ENCODE data around the gene C20orf202.
"Not testable (repeated sequence)": the region's sequence is repeated elsewhere in the genome, so short reads cannot be mapped to it uniquely, and the experiment has no call there.

The C20orf202 gene

DNA sequence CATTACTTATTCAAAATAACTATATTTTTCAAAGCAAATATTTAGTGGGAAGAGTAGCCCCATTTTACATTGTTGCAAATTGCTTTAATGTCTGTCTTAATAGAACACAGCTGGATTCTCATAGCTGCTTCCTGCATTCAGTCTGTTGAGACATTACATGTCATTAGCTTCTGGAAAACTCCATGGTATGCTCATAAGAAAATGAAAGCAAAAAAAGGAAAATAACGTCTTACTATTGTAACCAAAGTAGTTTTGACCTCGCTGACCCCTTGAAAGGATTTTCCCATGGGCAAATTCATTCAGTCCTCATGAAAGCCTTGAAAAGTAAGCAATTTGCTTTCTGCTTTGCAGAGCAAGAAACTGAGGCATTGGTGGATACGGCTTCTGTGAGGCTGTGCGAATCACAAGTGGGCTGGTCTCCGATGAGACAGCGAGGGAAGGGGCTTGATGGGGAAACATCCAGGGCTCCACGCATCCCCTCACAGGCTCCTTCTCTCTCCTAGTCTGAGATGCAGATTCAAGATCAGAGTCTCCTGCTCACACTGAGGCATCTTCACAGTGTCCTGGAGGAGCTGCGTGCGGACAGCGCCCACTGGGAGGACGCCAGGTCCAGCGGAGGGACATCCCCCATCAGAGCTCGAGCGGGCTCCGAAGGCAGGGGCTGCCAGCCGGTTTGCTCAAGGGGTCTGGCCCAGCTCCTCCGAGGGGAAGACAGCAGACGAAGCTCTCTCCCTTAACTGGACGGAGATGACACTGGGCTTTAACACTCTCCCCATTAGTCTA is 3.3 kb downstream of the C20orf202 start:
- no peak for DNase-seq (ENCODE audit: low spot score in 2 of 2)
- H3K36me3 ChIP-seq (replicated peaks), result no peaks in the 10 kb centered on the region
- H3K4me3 ChIP-seq, result no peak overlapping the region
- no peaks in the 10 kb centered on the region for H3K4me1 ChIP-seq
- in situ Hi-C loops (cut with MboI; ENCODE audit: low sequenced_read_pairs), result no loop called here
- H3K27me3 ChIP-seq (ENCODE audit: low read depth), result peaks cover 22% of the 10 kb centered on the region
- H3K9me3 ChIP-seq, result no peaks in the 10 kb centered on the region

DNA sequence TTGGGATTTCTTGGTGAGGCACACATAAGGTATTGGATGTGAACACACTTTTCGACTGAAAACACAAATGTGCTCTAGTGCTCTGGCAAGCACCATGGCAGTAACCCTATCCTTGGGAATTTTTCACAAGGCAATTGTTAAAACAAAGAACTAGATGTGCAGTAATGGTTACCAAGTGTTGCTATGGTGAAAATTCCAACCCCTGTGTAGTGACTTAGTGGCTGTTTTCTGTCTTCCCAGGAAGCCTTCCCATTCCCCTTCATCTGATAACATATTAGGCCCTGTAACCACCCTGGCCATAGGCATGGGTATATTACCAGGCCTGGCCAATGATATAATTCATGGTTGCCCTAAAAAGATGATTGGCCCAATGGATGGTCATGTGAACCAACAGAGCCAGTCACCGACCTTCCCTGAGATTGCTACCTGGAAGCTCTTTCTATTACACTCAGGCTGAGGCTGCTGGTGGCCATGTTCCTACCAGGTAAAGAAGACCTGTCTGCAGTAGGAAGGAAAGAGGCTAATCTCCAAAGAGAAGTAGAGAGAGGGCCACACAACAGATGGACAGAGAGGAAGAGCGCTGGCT is 4.1 kb downstream of the C20orf202 start:
- no peak overlapping the region for H3K4me3 ChIP-seq
- no peak for DNase-seq (ENCODE audit: low spot score in 2 of 2)
- H3K27me3 ChIP-seq (ENCODE audit: low read depth), result peaks cover 22% of the 10 kb centered on the region
- in situ Hi-C loops (cut with MboI; ENCODE audit: low sequenced_read_pairs), result no loop called here
- no peaks in the 10 kb centered on the region for H3K4me1 ChIP-seq
- H3K36me3 ChIP-seq (replicated peaks), result no peaks in the 10 kb centered on the region
- no peaks in the 10 kb centered on the region for H3K9me3 ChIP-seq

DNA sequence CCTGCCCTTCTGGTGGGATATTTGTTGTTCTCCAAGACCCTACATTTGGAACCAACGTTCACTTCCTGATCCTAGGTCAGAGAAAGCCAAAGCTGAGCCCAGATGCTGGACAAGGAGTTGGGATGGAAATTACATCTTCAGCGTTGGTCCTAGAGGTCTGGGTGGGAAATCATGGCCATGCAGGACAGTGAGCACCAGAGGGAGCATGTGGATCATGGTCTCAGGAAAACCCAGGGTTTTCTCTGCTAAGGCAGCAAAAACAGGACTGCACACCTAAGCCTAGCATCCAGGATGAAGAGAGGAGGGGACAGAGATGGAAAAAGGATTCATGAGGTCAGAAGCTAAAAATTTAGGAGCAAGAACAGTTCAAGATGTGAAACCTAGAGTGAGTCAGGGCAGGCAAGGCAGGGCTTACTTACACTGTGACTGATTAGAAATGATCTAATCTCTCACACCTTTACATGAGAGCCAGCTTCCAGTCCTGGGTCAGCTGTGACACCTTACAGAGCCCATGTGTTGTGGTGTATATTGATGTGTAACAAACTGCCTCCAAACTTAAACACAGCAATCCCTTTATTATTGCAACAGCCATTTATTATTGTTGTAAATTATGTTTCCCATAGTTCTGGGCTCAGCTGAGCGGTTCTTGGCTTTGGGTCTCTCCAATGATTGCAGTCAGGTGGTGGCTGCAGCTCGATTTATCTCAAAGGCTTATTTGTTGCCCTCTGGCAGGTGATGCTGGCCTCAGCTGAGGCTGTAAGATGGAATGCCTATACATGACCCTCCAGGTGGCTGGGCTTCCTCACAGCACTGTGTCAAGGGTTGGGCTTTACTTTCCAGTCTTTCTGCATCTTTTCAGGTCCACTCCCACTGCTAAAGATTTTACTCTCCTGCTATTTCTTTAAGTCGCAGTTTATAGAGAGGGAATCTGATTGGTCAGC is 6.5 kb downstream of the C20orf202 start:
- no peak for DNase-seq (ENCODE audit: low spot score in 2 of 2)
- in situ Hi-C loops (cut with MboI; ENCODE audit: low sequenced_read_pairs), result loop anchor here (5.0 kb wide), 1 partner anchor 392 kb away; no protein-coding TSS in a partner anchor
- Histone ChIP-seq H3K4me3 (no peak overlapping the region), H3K27me3 (ENCODE audit: low read depth) (peaks cover 23% of the 10 kb centered on the region), H3K36me3 (replicated peaks) (no peaks in the 10 kb centered on the region), H3K4me1 (no peaks in the 10 kb centered on the region), H3K9me3 (no peaks in the 10 kb centered on the region)

DNA sequence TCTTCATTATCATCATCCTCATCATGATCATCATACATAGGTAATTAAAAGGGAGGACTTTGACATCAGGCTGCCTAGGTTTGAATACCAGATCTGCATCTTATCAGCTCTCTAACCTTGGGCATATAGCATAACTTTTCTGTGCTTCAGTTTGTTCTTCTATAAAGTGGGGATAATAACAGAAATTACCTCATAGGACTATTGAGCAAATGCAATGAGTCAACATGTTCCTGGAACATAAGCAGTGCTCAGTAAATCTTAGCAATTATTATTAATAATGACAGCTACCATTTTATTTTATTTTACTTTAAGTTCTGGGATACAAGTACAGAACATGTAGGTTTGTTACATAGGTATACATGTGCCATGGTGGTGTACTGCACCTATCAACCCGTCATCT is 7.2 kb downstream of the C20orf202 start:
- Histone ChIP-seq H3K9me3 (no peaks in the 10 kb centered on the region), H3K27me3 (ENCODE audit: low read depth) (peaks cover 23% of the 10 kb centered on the region), H3K36me3 (replicated peaks) (no peaks in the 10 kb centered on the region), H3K4me3 (no peak overlapping the region), H3K4me1 (no peaks in the 10 kb centered on the region)
- DNase-seq (ENCODE audit: low spot score in 2 of 2), result no peak
- in situ Hi-C loops (cut with MboI; ENCODE audit: low sequenced_read_pairs), result loop anchor here (5.0 kb wide), 1 partner anchor 393 kb away; no protein-coding TSS in a partner anchor

DNA sequence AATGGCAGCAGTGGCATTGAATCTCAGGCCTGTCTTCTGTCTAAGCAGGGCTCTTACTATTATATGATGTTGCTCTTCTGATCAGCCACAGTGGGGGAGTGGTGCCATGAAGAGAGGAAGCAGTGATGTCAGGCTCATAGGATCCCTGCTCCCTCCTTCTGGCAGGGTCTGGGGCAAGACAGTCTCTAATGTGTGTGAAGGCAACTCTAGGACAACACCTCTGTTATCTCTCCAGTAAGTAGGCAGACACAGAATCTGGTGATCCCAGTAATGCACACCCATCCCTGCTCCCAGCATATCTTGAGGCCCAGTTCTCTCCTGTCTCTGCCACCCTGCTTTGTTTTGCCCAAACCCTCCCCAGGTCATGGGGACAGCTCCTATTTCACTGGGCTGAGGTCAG is 8.8 kb downstream of the C20orf202 start:
- Histone ChIP-seq H3K4me1 (no peaks in the 10 kb centered on the region), H3K4me3 (no peak overlapping the region), H3K36me3 (replicated peaks) (no peaks in the 10 kb centered on the region), H3K9me3 (no peaks in the 10 kb centered on the region), H3K27me3 (ENCODE audit: low read depth) (peaks cover 23% of the 10 kb centered on the region)
- in situ Hi-C loops (cut with MboI; ENCODE audit: low sequenced_read_pairs), result loop anchor here (5.0 kb wide), 1 partner anchor 395 kb away; no protein-coding TSS in a partner anchor
- DNase-seq (ENCODE audit: low spot score in 2 of 2), result no peak

DNA sequence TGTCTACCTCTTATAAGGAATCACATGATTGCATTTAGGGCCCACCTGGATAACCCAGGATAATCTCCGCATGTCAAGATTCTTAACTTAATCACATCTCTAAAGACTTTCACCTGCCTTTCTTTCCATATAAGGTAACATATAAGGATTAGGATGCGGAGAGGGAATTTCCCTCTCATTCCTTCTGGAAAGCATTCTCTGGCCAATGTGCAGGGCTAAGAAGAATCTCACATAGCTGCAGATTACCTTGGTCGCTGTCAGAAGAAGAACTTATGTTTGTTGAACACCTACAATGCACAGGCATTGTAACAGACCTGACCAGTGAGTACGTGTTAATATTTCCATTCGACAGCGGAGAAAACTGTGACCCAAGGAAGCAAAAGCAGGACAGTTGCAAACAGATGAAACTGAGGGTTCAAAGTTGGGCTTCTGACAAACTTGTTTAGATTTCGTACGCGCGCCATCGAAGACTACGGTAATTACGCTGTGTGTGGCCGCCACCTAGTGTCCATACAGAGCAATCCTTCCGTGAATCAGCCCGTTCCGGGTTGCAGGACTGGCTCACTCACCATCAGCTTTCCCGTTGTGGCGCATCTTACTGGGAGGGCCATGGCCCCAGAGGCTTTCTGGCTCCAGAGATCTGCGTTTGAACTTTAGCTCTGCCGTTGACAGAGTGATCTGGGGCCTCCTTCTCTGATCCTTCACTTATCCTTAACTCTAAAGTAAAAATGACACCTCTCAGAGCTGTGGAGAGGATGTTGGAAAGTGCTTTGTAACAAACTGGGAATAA is 9.5 kb downstream of the C20orf202 start:
- no peak overlapping the region for H3K4me3 ChIP-seq
- peak; percentile 37 to 79 for DNase-seq (ENCODE audit: low spot score in 2 of 2)
- in situ Hi-C loops (cut with MboI; ENCODE audit: low sequenced_read_pairs), result loop anchor here (5.0 kb wide), 1 partner anchor 396 kb away; no protein-coding TSS in a partner anchor
- no peaks in the 10 kb centered on the region for H3K9me3 ChIP-seq
- H3K36me3 ChIP-seq (replicated peaks), result no peaks in the 10 kb centered on the region
- H3K27me3 ChIP-seq (ENCODE audit: low read depth), result peaks cover 23% of the 10 kb centered on the region
- H3K4me1 ChIP-seq, result no peaks in the 10 kb centered on the region

DNA sequence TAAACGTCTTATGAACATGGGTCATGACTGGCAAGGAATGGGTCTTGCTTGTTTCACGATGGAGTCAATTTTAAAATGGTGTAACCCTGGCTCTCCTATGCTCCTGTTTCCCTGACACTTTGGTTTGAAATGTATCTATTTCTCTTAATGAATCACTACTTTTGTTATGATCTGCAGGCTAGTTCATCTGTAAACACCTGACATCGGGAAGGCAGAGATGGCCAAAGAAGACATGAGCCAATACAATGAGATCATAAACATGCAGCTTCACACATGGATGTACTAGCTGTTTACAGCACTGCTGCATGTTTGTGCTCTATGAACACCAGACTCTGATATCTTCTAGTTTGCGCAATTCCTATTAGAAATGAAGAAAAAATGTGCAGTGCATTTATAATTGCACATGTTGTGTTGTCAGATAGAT is 11.6 kb downstream of the C20orf202 start:
- peaks cover 13% of the 10 kb centered on the region for H3K27me3 ChIP-seq (ENCODE audit: low read depth)
- H3K4me1 ChIP-seq, result no peaks in the 10 kb centered on the region
- in situ Hi-C loops (cut with MboI; ENCODE audit: low sequenced_read_pairs), result loop anchor here (5.0 kb wide), 1 partner anchor 398 kb away; no protein-coding TSS in a partner anchor
- H3K36me3 ChIP-seq (replicated peaks), result no peaks in the 10 kb centered on the region
- no peak for DNase-seq (ENCODE audit: low spot score in 2 of 2)
- no peak overlapping the region for H3K4me3 ChIP-seq
- H3K9me3 ChIP-seq, result no peaks in the 10 kb centered on the region

DNA sequence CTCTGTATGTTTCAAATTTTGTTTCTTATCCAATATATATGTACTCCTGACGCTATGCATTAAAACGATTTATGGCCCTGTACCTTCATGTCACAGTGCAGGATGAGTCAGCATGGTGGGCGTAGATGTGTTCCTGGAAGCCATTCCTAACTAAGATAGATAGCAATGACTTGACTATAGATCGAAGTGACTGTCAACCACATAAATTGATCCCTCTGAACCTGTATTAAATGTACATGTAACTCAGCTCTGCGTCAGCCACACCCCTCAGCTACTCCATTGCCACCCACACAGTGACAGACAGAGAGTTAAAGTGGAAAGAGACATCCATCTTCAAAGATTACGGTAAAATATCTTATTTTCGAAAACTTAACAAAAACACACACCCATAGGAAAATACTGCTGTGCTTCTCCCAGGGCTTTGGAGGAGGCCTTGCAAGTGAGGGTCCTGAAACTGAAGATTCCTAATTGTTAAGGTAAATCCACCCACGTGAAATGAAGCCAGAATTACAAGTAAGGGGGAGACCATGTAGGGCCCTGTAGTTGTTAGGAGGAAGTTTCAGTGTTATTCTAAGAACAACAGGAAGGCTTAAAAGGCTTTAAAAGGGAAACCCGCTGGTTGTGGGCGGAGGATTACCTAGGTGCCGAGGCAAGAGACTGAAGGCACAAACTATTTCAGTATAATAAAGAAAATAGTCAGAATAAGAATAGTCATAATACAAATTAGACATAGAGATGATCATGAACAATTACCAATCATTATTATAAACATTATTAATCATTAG is 12.3 kb downstream of the C20orf202 start:
- DNase-seq (ENCODE audit: low spot score in 2 of 2), result no peak
- H3K27me3 ChIP-seq (ENCODE audit: low read depth), result peaks cover 11% of the 10 kb centered on the region
- H3K4me3 ChIP-seq, result no peak overlapping the region
- no peaks in the 10 kb centered on the region for H3K4me1 ChIP-seq
- in situ Hi-C loops (cut with MboI; ENCODE audit: low sequenced_read_pairs), result no loop called here
- no peaks in the 10 kb centered on the region for H3K36me3 ChIP-seq (replicated peaks)
- H3K9me3 ChIP-seq, result no peaks in the 10 kb centered on the region

DNA sequence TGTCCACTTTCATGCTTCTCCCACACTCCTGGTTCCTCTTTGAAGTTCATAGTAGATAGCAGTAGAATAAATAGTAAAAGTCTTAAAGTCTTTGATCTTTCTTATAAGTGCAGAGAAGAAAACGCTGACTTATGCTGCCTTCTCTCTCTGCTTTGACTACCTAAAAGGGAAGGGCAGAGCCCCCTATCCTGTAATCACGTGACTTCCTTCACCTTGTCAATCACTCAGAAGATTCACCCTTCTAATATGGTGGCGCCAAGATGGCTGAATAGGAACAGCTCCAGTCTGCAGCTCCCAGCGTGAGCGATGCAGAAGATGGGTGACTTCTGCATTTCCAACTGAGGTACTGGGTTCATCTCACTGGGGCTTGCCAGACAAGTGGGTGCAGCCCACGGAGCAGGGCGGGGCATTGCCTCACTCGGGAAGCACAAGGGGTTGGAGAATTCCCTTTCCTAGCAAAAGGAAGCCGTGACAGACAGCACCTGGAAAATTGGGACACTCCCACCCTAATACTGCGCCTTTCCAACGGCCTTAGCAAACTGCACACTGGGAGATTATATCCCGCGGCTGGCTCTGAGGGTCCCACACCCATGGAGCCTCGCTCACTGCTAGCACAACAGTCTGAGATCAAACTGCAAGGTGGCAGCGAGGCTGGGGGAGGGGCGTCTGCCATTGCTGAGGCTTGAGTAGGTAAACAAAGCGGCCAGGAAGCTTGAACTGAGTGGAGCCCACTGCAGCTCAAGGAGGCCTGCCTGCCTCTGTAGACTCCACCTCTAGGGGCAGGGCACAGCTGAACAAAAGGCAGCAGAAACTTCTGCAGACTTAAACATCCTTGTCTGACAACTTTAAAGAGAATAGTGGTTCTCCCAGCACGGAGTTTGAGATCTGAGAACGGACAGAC is 13.5 kb downstream of the C20orf202 start:
- in situ Hi-C loops (cut with MboI; ENCODE audit: low sequenced_read_pairs); DNase-seq (ENCODE audit: low spot score in 2 of 2): not testable (repeated sequence)

DNA sequence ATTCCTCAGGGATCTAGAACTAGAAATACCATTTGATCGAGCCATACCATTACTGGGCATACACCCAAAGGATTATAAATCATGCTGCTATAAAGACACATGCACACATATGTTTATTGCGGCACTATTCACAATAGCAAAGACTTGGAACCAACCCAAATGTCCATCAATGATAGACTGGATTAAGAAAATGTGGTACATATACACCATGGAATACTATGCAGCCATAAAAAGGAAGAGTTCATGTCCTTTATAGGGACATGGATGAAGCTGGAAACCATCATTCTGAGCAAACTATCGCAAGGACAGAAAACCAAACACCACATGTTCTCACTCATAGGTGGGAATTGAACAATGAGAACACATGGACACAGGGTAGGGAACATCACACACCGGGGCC is 19.5 kb downstream of the C20orf202 start:
- DNase-seq (ENCODE audit: low spot score in 2 of 2); H3K4me1 ChIP-seq; H3K4me3 ChIP-seq; in situ Hi-C loops (cut with MboI; ENCODE audit: low sequenced_read_pairs); H3K36me3 ChIP-seq (replicated peaks); H3K9me3 ChIP-seq: not testable (repeated sequence)
- H3K27me3 ChIP-seq (ENCODE audit: low read depth), result peaks cover 26% of the 10 kb centered on the region

More for the DNA sequence above, 13.5 kb downstream of the C20orf202 start:
- peaks cover 11% of the 10 kb centered on the region for H3K27me3 ChIP-seq (ENCODE audit: low read depth)
- not testable (repeated sequence) for H3K9me3 ChIP-seq; H3K36me3 ChIP-seq (replicated peaks); H3K4me1 ChIP-seq; H3K4me3 ChIP-seq

DNA sequence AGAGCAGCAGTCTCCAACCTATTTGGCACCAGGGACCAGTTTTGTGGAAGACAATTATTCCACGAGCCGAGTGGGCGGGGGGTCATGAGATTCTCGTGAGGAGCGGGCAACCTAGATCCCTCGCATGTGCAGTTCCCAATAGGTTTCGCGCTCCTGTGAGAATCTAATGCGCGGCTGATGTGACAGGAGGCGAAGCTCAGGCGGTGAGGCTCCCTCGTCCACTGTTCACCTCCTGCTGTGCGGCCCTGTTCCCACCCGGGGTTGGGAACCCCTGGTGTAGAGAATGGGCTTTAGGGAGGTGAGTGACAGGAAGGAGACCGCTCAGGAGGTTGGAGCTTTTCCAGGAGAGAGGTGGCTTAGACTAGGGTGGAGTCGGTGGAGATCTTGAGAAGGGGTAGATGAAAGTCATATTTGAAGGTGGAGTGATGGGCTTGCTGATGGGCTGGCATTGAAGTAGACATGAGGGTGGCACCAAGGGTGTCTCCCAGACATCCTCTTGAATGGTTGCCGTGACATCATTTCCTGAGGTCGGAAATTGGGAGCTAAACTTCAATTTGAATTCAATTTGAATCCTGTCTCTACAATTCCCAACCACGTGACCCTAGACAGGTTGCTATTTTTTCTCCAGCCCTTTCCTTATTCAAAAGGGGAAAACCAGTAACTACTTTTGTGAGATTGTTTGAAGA is 21.1 kb downstream of the C20orf202 start:
- Histone ChIP-seq H3K9me3 (no peaks in the 10 kb centered on the region), H3K36me3 (replicated peaks) (no peaks in the 10 kb centered on the region), H3K4me3 (no peak overlapping the region), H3K27me3 (ENCODE audit: low read depth) (peaks cover 42% of the 10 kb centered on the region), H3K4me1 (peaks cover 3% of the 10 kb centered on the region; the same call in 1 of the 2 replicates)
- in situ Hi-C loops (cut with MboI; ENCODE audit: low sequenced_read_pairs), result no loop called here
- DNase-seq (ENCODE audit: low spot score in 2 of 2), result no peak

Data from HAP-1 (cell line).